Measurements from ENCODE around the gene KLHDC8B. TPM values are rescaled to one million over a fixed set of nuclear protein-coding genes. Genes with fewer than 3 reads are reported as not detected.

KLHDC8B gene
- total RNA-seq, 1 donor, result 23.8 TPM

DNA sequence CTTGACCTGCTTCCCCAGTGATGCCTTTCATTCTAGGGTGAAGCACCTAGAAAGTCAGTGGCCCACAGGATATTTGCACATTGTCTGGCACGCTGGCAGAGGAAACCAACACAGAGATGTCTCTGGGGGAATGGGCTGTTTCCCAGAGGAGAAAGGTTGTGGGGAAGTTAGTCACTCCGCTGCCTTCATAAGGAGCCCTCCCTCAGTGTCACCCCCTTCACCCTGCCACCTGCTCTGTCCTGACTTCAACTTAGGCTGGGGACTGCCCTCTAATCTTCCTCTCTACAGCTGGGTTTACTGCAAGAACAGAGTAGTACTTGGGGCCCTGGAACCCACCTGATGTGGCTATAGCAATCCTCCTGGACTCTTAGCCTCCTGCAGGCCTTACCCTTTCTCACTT lies 5.7 kb downstream of the KLHDC8B start:
- TF ChIP-seq CTCF (IDR thresholded peaks at IDR 0.05; ENCODE audit: insufficient read depth, low read length), result no peak
- H3K4me3 ChIP-seq (ENCODE audit: low read depth, low read length), result no peak overlapping the region
- DNase-seq (ENCODE audit: low read depth), result no peak

DNA sequence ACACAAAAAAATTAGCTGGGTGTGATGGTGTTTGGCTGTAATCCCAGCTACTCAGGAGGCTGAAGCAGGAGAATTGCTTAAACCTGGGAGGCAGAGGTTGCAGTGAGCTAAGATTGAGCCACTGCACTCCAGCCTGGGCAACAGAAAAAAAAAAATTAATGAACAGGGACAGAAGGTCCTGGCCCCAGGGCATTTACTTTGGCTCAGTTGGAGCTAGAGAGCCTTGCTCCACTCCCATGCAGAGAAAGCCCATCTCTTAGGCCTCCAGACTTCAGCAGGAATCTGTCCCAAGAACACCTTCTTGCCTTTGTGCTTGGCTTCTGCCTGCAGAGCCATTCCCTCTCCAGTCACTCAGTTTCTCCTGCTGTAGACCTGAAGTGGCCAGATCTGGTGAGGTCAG lies 8.7 kb downstream of the KLHDC8B start:
- TF ChIP-seq CTCF (IDR thresholded peaks at IDR 0.05; ENCODE audit: insufficient read depth, low read length), result no peak
- no peak overlapping the region for H3K4me3 ChIP-seq (ENCODE audit: low read depth, low read length)

DNA sequence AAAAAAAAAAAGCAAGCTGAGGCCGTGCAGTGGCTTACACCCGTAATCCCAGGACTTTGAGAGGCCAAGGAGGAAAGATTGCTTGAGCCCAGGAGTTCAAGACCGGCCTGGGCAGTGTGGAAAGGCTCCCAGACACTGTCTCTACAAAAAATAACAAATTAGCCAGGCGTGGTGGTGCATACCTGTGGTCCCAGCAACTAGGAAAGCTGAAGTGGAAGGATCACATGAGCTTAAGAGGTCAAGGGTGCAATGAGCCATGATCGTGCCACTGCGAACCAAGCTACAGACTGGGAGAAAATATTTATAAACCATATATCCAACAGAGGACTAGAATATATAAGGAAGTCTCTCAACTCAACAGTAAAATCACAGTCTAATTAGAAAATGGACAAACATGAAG lies 10.0 kb downstream of the KLHDC8B start:
- DNase-seq (ENCODE audit: low read depth), result no peak
- no peak for TF ChIP-seq CTCF (IDR thresholded peaks at IDR 0.05; ENCODE audit: insufficient read depth, low read length)
- H3K4me3 ChIP-seq (ENCODE audit: low read depth, low read length), result no peak overlapping the region

More for the DNA sequence above, 8.7 kb downstream of the KLHDC8B start:
- no peak for DNase-seq (ENCODE audit: low read depth)

DNA sequence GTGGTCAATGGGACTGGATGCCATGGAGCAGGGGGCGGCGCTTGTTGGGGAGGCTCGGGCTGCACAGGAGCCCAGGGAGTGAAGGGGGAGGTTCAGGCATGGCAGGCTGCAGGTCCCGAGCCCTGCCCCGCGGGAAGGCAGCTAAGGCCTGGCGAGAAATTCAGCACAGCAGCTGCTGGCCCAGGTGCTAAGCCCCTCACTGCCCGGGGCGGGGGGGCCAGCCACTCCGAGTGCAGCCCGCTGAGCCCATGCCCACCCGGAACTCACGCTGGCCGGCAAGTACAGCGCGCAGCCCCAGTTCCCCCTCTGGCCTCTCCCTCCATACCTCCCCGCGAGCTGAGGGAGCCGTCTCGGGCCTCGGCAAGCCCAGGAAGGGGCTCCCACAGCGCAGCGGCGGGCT lies 11.3 kb downstream of the KLHDC8B start:
- H3K4me3 ChIP-seq (ENCODE audit: low read depth, low read length), result no peak overlapping the region

GRCh38 chr3:49183873-49184272 lies 12.5 kb downstream of the KLHDC8B start:
- no peak for DNase-seq (ENCODE audit: low read depth)
- TF ChIP-seq CTCF (IDR thresholded peaks at IDR 0.05; ENCODE audit: insufficient read depth, low read length), result no peak
- H3K4me3 ChIP-seq (ENCODE audit: low read depth, low read length), result no peak overlapping the region

More for the DNA sequence above, 11.3 kb downstream of the KLHDC8B start:
- no peak for TF ChIP-seq CTCF (IDR thresholded peaks at IDR 0.05; ENCODE audit: insufficient read depth, low read length)
- no peak for DNase-seq (ENCODE audit: low read depth)

- no peak for DNase-seq (ENCODE audit: low read depth)
- TF ChIP-seq CTCF (IDR thresholded peaks at IDR 0.05; ENCODE audit: insufficient read depth, low read length), result no peak
- H3K4me3 ChIP-seq (ENCODE audit: low read depth, low read length), result no peak overlapping the region
These were observed 20.3 kb downstream of the KLHDC8B start for GRCh38 chr3:49191741-49192140.

- no peak for DNase-seq (ENCODE audit: low read depth)
- H3K4me3 ChIP-seq (ENCODE audit: low read depth, low read length), result no peak overlapping the region
- no peak for TF ChIP-seq CTCF (IDR thresholded peaks at IDR 0.05; ENCODE audit: insufficient read depth, low read length)
These were observed 26.8 kb downstream of the KLHDC8B start for GRCh38 chr3:49198161-49198560.
